H9 (cell line): ENCODE measurements around the gene SUFU. TPM values are rescaled to one million over a fixed set of nuclear protein-coding genes. Genes with fewer than 3 reads are reported as not detected.

Source experiments
- DNase-seq: peaks from one replicate; pipeline ENCODE4 v3.0.0-alpha.2; 2017
- H2AFZ ChIP-seq: one replicate; pipeline ENCODE4 v1.6.1; 2013; ENCODE audit warnings: mild to moderate bottlenecking, low read length, control low read depth, moderate library complexity
- H2AK5ac ChIP-seq: 2 replicates; pipeline ENCODE4 v1.6.1; 2013; ENCODE audit warnings: low read length, control low read depth, mixed read lengths; ENCODE audit not compliant: insufficient read length
- H2BK120ac ChIP-seq: one replicate; pipeline ENCODE4 v1.6.1; 2013; ENCODE audit warnings: low read depth, mild to moderate bottlenecking, low read length, control low read depth, inconsistent platforms; ENCODE audit not compliant: poor library complexity, severe bottlenecking
- H2BK12ac ChIP-seq: 2 replicates; pipeline ENCODE4 v1.6.1; 2013; ENCODE audit warnings: low read length, control low read depth, mixed read lengths, low read depth; ENCODE audit not compliant: insufficient read length
- H2BK15ac ChIP-seq: 2 replicates; pipeline ENCODE4 v1.6.1; 2013; ENCODE audit warnings: low read depth, low read length, control low read depth
- H2BK20ac ChIP-seq: one replicate; pipeline ENCODE4 v1.6.1; 2013; ENCODE audit warnings: low read depth, mild to moderate bottlenecking, low read length, control low read depth, inconsistent platforms; ENCODE audit not compliant: poor library complexity, severe bottlenecking
- H2BK5ac ChIP-seq: 2 replicates; pipeline ENCODE4 v1.6.1; 2013; ENCODE audit warnings: low read length, control low read depth, mixed read lengths; ENCODE audit not compliant: insufficient read length
- H3K14ac ChIP-seq: 2 replicates; pipeline ENCODE4 v1.6.1; 2013; ENCODE audit warnings: low read length, control low read depth; ENCODE audit not compliant: insufficient read depth
- H3K18ac ChIP-seq: 2 replicates; pipeline ENCODE4 v1.6.1; 2013; ENCODE audit warnings: low read depth, mild to moderate bottlenecking, mixed read lengths, low read length, control low read depth; ENCODE audit not compliant: insufficient read length
- H3K23ac ChIP-seq: 2 replicates; pipeline ENCODE4 v1.6.1; 2013; ENCODE audit warnings: low read length, control low read depth, mixed read lengths, low read depth; ENCODE audit not compliant: insufficient read length
- H3K23me2 ChIP-seq: 2 replicates; pipeline ENCODE4 v1.6.1; 2013; ENCODE audit warnings: low read depth, mild to moderate bottlenecking, mixed read lengths, low read length, control low read depth; ENCODE audit not compliant: insufficient read length, poor library complexity, severe bottlenecking
- H3K27ac ChIP-seq: 2 replicates; pipeline ENCODE4 v1.5.1; 2013; ENCODE audit warnings: low read length, control low read depth, mixed read lengths, low read depth; ENCODE audit not compliant: insufficient read length
- H3K27me3 ChIP-seq: 2 replicates; pipeline ENCODE4 v1.6.1; 2013; ENCODE audit warnings: low read length, control low read depth, inconsistent platforms; ENCODE audit not compliant: insufficient read depth
- H3K4ac ChIP-seq: 2 replicates; pipeline ENCODE4 v1.6.1; 2013; ENCODE audit warnings: low read depth, mild to moderate bottlenecking, control low read depth, inconsistent platforms, low read length, moderate library complexity
- H3K4me1 ChIP-seq: 2 replicates; pipeline ENCODE4 v1.6.1; 2013; ENCODE audit warnings: low read length, control low read depth, inconsistent platforms; ENCODE audit not compliant: insufficient read depth
- H3K4me2 ChIP-seq: 2 replicates; pipeline ENCODE4 v1.6.1; 2013; ENCODE audit warnings: low read length, control low read depth, mixed read lengths; ENCODE audit not compliant: insufficient read length, insufficient read depth
- H3K56ac ChIP-seq: 2 replicates; pipeline ENCODE4 v1.6.1; 2013; ENCODE audit warnings: low read depth, mild to moderate bottlenecking, mixed read lengths, low read length, control low read depth; ENCODE audit not compliant: insufficient read length
- H3K79me1 ChIP-seq: 2 replicates; pipeline ENCODE4 v1.6.1; 2013; ENCODE audit warnings: low read depth, mild to moderate bottlenecking, moderate library complexity, low read length, control low read depth, inconsistent platforms; ENCODE audit not compliant: insufficient read depth, poor library complexity, severe bottlenecking
- H3K79me2 ChIP-seq: 2 replicates; pipeline ENCODE4 v1.6.1; 2013; ENCODE audit warnings: low read length, control low read depth, inconsistent platforms; ENCODE audit not compliant: insufficient read depth
- H3K9ac ChIP-seq: 2 replicates; pipeline ENCODE4 v1.6.1; 2013; ENCODE audit warnings: low read length, control low read depth, mixed read lengths; ENCODE audit not compliant: insufficient read length; ENCODE audit errors: extremely low read depth
- H3K9me3 ChIP-seq: one replicate; pipeline ENCODE4 v1.6.1; 2013; ENCODE audit warnings: low read depth, low read length, inconsistent platforms; ENCODE audit not compliant: control insufficient read depth
- H3T11ph ChIP-seq: one replicate; pipeline ENCODE4 v1.6.1; 2013; ENCODE audit warnings: mild to moderate bottlenecking, low read length, control low read depth, inconsistent platforms
- H4K20me1 ChIP-seq: one replicate; pipeline ENCODE4 v1.6.1; 2013; ENCODE audit not compliant: control insufficient read depth, insufficient read length, insufficient read depth
- H4K5ac ChIP-seq: 2 replicates; pipeline ENCODE4 v1.6.1; 2013; ENCODE audit warnings: low read depth, mild to moderate bottlenecking, mixed read lengths, low read length, control low read depth; ENCODE audit not compliant: insufficient read length
- H4K8ac ChIP-seq: replicated peaks from 2 replicates; pipeline ENCODE4 v1.6.1; 2013; ENCODE audit warnings: low read length, control low read depth, mixed read lengths, low read depth; ENCODE audit not compliant: insufficient read length
- H4K91ac ChIP-seq: 2 replicates; pipeline ENCODE4 v1.6.1; 2013; ENCODE audit warnings: low read depth, mild to moderate bottlenecking, moderate library complexity, mixed read lengths, low read length, control low read depth; ENCODE audit not compliant: insufficient read length
- H3K27ac Mint-ChIP-seq, 3 experiments: 2 replicates in 2 of 3; 3 replicates in 1 of 3; pipeline ENCODE4 v1.8.0; 2020 to 2021; ENCODE audit warnings: mixed read lengths in 3 of 3, mild to moderate bottlenecking in 1 of 3, moderate library complexity in 1 of 3
- H3K27me3 Mint-ChIP-seq: 2 replicates; pipeline ENCODE4 v1.8.0; 2021; ENCODE audit warnings: low read depth, mild to moderate bottlenecking, moderate library complexity, mixed read lengths
- H3K36me3 Mint-ChIP-seq, 3 experiments: 2 replicates in 2 of 3; 3 replicates in 1 of 3; pipeline ENCODE4 v1.8.0; 2020 to 2021; ENCODE audit warnings: low read depth in 3 of 3, mixed read lengths in 3 of 3; ENCODE audit not compliant: insufficient read depth in 1 of 3
- H3K4me1 Mint-ChIP-seq, 2 experiments: 2 replicates each; pipeline ENCODE4 v1.8.0; 2020; ENCODE audit warnings: mixed read lengths in 2 of 2
- H3K4me3 Mint-ChIP-seq, 2 experiments: 2 replicates in 1 of 2; 3 replicates in 1 of 2; pipeline ENCODE4 v1.8.0; 2020 to 2021; ENCODE audit warnings: mild to moderate bottlenecking in 2 of 2, mixed read lengths in 2 of 2, moderate library complexity in 1 of 2
- H3K9me3 Mint-ChIP-seq, 2 experiments: 2 replicates in 1 of 2; 3 replicates in 1 of 2; pipeline ENCODE4 v1.8.0; 2020; ENCODE audit warnings: mild to moderate bottlenecking in 2 of 2, mixed read lengths in 2 of 2, moderate library complexity in 1 of 2
- WGBS: extraction: QIAGEN DNeasy Blood & Tissue Kit; methylation state at CpG from one replicate; pipeline ENCODE4 v1.1.7; 2013; ENCODE audit warnings: missing lambda C conversion rate, low lambda C conversion rate, mixed read lengths; ENCODE audit not compliant: insufficient read length; ENCODE audit errors: extremely low coverage; 5-methylcytosine and 5-hydroxymethylcytosine counted together
- total RNA-seq: library from RNA; stranded (reverse); gene quantifications from 2 replicates; pipeline ENCODE4 v1.2.1, GENCODE V29; 2021
- TF ChIP-seq, protein P1 (sequence below): fragments of 200-600 bp; sonication (generic); conservative IDR thresholded peaks from 3 replicates; pipeline ENCODE4 v1.8.0; 2021; ENCODE audit warnings: antibody characterized with exemption, mild to moderate bottlenecking

Gene SUFU
- total RNA-seq, 1 experiment from 2014 or later = 9.5 TPM

DNA sequence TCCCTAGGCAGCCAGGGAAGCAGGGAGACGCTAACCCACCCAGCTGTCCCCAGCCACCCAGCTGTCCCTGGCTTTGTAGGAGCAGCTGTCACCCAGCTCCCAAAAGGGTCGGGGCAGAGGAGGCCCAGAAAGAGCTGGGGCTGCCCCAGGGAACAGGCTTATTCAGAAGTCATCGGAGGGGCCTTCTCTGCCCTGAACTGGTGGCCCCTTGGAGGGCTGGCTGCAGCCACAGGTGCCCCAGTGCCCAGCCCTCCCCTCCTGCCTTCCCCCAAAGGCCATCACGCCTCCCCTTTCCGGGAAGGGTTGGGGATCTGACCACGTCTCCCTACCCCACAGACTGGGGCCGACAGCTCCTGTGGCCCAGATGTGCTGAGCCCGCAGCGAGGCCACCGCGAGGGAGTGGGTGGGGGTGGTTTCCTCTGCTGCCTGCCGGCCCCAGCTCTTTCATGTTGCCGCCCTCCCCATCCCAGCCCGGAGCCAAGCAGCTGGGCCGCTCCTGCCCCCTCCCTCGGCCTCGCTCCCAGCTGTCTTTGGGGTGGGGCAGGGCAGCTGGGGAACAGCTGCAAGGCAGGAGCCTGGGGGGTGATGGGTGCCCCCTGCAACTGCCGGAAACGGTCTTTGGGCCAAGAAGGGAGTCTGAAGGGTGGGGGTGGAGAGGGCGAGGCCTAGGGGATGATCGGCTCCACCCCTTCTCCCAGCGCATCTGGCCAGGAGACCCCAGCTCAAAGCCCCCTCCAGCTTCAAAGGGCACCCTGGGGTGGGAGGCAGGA is 157.3 kb downstream of the SUFU start:
- Histone ChIP-seq H3K14ac (0 out of 2 replicates have a peak overlapping the region, but pooled peaks have one; percentile 48), H4K91ac (no peak overlapping the region), H3K79me2 (no peaks in the 10 kb centered on the region), H3K18ac (no peak overlapping the region), H3K4me1 (no peaks in the 10 kb centered on the region; the same call in 1 of the 2 replicates), H3K9me3 (no peaks in the 10 kb centered on the region), H2AK5ac (no peak overlapping the region), H2BK5ac (no peak overlapping the region), H3K23me2 (no peaks in the 10 kb centered on the region), H2BK120ac (no peak overlapping the region), H3K79me1 (no peaks in the 10 kb centered on the region), H3K27ac (no peak overlapping the region), H2BK20ac (no peak overlapping the region), H3K9ac (no peak overlapping the region), H2BK15ac (no peak overlapping the region), H4K5ac (no peak overlapping the region), H3K56ac (no peak overlapping the region), H4K8ac (no peak overlapping the region), H3K4me2 (no peak overlapping the region), H4K20me1 (no peaks in the 10 kb centered on the region), H2BK12ac (no peak overlapping the region), H3K4ac (no peak overlapping the region), H3K27me3 (no peaks in the 10 kb centered on the region), H2AFZ (no peak overlapping the region), H3K23ac (no peak overlapping the region), H3T11ph (no peak overlapping the region)
- Mint-ChIP-seq H3K4me3 (no peak overlapping the region), H3K9me3 (no peaks in the 10 kb centered on the region), H3K27me3 (no peaks in the 10 kb centered on the region; the same call in 1 of the 2 replicates), H3K36me3 (peaks cover 11 to 22% (median 20%) of the 10 kb centered on the region in 3 experiments), H3K27ac (no peak overlapping the region; a peak in 1 of 7 replicates), H3K4me1 (peaks cover 2 to 17% of the 10 kb centered on the region in 2 experiments; a peak in 3 of 4 replicates)
- WGBS = no CpG with 5 or more reads among the region's 22 CpGs
- DNase-seq = peak; percentile 55
- TF ChIP-seq, protein P1, sequence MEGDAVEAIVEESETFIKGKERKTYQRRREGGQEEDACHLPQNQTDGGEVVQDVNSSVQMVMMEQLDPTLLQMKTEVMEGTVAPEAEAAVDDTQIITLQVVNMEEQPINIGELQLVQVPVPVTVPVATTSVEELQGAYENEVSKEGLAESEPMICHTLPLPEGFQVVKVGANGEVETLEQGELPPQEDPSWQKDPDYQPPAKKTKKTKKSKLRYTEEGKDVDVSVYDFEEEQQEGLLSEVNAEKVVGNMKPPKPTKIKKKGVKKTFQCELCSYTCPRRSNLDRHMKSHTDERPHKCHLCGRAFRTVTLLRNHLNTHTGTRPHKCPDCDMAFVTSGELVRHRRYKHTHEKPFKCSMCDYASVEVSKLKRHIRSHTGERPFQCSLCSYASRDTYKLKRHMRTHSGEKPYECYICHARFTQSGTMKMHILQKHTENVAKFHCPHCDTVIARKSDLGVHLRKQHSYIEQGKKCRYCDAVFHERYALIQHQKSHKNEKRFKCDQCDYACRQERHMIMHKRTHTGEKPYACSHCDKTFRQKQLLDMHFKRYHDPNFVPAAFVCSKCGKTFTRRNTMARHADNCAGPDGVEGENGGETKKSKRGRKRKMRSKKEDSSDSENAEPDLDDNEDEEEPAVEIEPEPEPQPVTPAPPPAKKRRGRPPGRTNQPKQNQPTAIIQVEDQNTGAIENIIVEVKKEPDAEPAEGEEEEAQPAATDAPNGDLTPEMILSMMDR = no peak
